GM12878 (cell line): ENCODE results near the gene ID4. TPM values are rescaled to one million over a fixed set of nuclear protein-coding genes. Genes with fewer than 3 reads are reported as not detected.

Experiments
- ATAC-seq: fragments of 200-7000 bp; cut with Tn5 transposase; 3 replicates; pipeline ENCODE4 v1.9.1; 2020; ENCODE audit warnings: mild to moderate bottlenecking, moderate library complexity
- BruUV-seq: library from RNA; stranded (reverse); fragments of 400-500 nt; replicated peaks from 2 replicates; lab custom pipeline; 2021; lab: Mats Ljungman, UMichigan
- CTCF ChIA-PET: fragments of 300-600 bp; sonication (Branson Sonifier 250); formaldehyde crosslinking; extraction: SDS; loops from one replicate; lab custom pipeline; 2021; ENCODE audit warnings: inconsistent platforms; lab: Yijun Ruan, JAX
- POLR2A ChIA-PET: fragments of 350-600 bp; formaldehyde crosslinking; extraction: SDS; loops from one replicate; lab custom pipeline; 2021; ENCODE audit warnings: inconsistent platforms; lab: Charles Lee
- RAD21 ChIA-PET: fragments of 300-600 bp; sonication (Branson Sonifier 250); formaldehyde crosslinking; loops from one replicate; lab custom pipeline; 2023; ENCODE audit warnings: antibody characterized with exemption; ENCODE audit not compliant: unreplicated experiment; lab: Charles Lee
- SMC1A ChIA-PET: fragments of 300-600 bp; sonication (Branson Sonifier 250); formaldehyde crosslinking; loops from one replicate; lab custom pipeline; 2023; ENCODE audit not compliant: unreplicated experiment, uncharacterized antibody; lab: Charles Lee
- DNase-seq: peaks from one replicate; pipeline ENCODE4 v3.0.0-alpha.2; 2011; ENCODE audit warnings: low read depth, low spot score
- FAIRE-seq: peaks from 3 replicates; lab custom pipeline; 2011; peaks lifted over from hg19 to GRCh38; lab: Jason Lieb, UNC
- H2AFZ ChIP-seq: 2 replicates; pipeline ENCODE4 v1.6.0; 2011; ENCODE audit warnings: low read depth, low read length, control low read depth; ENCODE audit not compliant: control insufficient read depth
- H3K27ac ChIP-seq: 2 replicates; pipeline ENCODE4 v1.5.1; 2011; ENCODE audit warnings: control low read depth; ENCODE audit not compliant: control insufficient read depth, insufficient read depth
- H3K27me3 ChIP-seq, 2 experiments: replicated peaks in 1 of 2; 2 replicates each; pipeline versions ENCODE4 v1.6.0 to v1.6.1; 2011; ENCODE audit warnings: low read length in 1 of 2; ENCODE audit not compliant: control insufficient read depth in 2 of 2, insufficient read depth in 2 of 2
- H3K36me3 ChIP-seq, 2 experiments: 2 replicates each; pipeline ENCODE4 v1.5.1; 2011; ENCODE audit warnings: low read length in 1 of 2; ENCODE audit not compliant: control insufficient read depth in 2 of 2, insufficient read depth in 2 of 2
- H3K4me1 ChIP-seq: 2 replicates; pipeline ENCODE4 v1.6.1; 2011; ENCODE audit warnings: mild to moderate bottlenecking, low read length, moderate library complexity, mixed read lengths; ENCODE audit not compliant: control insufficient read depth, insufficient read depth
- H3K4me2 ChIP-seq: 2 replicates; pipeline ENCODE4 v1.6.0; 2011; ENCODE audit warnings: control low read depth; ENCODE audit not compliant: control insufficient read depth, insufficient read depth
- H3K4me3 ChIP-seq: fragments of 200-600 bp; sonication (generic); 2 replicates; pipeline ENCODE4 v1.5.1; 2016
- H3K79me2 ChIP-seq: 2 replicates; pipeline ENCODE4 v1.6.0; 2011; ENCODE audit warnings: low read length; ENCODE audit not compliant: control insufficient read depth, insufficient read depth
- H3K9ac ChIP-seq: 2 replicates; pipeline ENCODE4 v1.8.0; 2011; ENCODE audit warnings: low read length, control low read depth, mixed read lengths; ENCODE audit not compliant: control insufficient read depth, insufficient read depth
- H3K9me3 ChIP-seq: replicated peaks from 3 replicates; pipeline ENCODE4 v1.5.1; 2011; ENCODE audit warnings: mild to moderate bottlenecking, low read length; ENCODE audit not compliant: control insufficient read depth, insufficient read depth
- H4K20me1 ChIP-seq: 2 replicates; pipeline ENCODE4 v1.6.0; 2011; ENCODE audit not compliant: control insufficient read depth, insufficient read depth
- BCLAF1 ChIP-seq: fragments of 450-650 bp; IDR thresholded peaks from 2 replicates; pipeline ENCODE4 v1.6.1; 2017; ENCODE audit warnings: antibody characterized with exemption, mild to moderate bottlenecking, moderate library complexity
- CBFB ChIP-seq: IDR thresholded peaks from 2 replicates; pipeline ENCODE4 v1.6.1; 2016; ENCODE audit warnings: antibody characterized with exemption, low read depth
- CTCF ChIP-seq, 3 experiments: IDR thresholded peaks in 2 of 3; conservative IDR thresholded peaks in 1 of 3; 2 replicates each; pipeline ENCODE4 v1.5.1; 2011; ENCODE audit warnings: low read depth in 3 of 3, low read length in 3 of 3, mild to moderate bottlenecking in 3 of 3, control low read depth in 2 of 3, moderate library complexity in 2 of 3, inconsistent platforms in 1 of 3, mixed read lengths in 1 of 3; ENCODE audit not compliant: control insufficient read depth in 2 of 3, insufficient read depth in 1 of 3; ENCODE audit errors: extremely low read depth in 1 of 3
- IRF3 ChIP-seq: fragments of 450-650 bp; IDR thresholded peaks from 2 replicates; pipeline ENCODE4 v1.6.1; 2014; ENCODE audit warnings: mild to moderate bottlenecking
- NFIC ChIP-seq: IDR thresholded peaks from 2 replicates; pipeline ENCODE4 v1.6.1; 2012; ENCODE audit warnings: low read depth, mild to moderate bottlenecking, inconsistent platforms, low read length, moderate library complexity
- RB1 ChIP-seq: fragments of 450-650 bp; formaldehyde crosslinking; IDR thresholded peaks from 2 replicates; pipeline ENCODE4 v1.6.1; 2017; ENCODE audit warnings: mild to moderate bottlenecking, borderline replicate concordance
- SPI1 ChIP-seq: IDR thresholded peaks from 2 replicates; pipeline ENCODE4 v1.6.1; 2011; ENCODE audit warnings: low read depth, mild to moderate bottlenecking, low read length, moderate library complexity, borderline replicate concordance; ENCODE audit not compliant: insufficient read depth
- SREBF2 ChIP-seq: IDR thresholded peaks from 2 replicates; pipeline ENCODE4 v1.6.1; 2012; ENCODE audit warnings: mild to moderate bottlenecking, low read length
- STAT3 ChIP-seq: IDR thresholded peaks from 2 replicates; pipeline ENCODE4 v1.6.1; 2011; ENCODE audit warnings: low read depth, low read length, improper control_type of control experiment
- TCF7 ChIP-seq: IDR thresholded peaks from 2 replicates; pipeline ENCODE4 v1.6.1; 2014; ENCODE audit warnings: antibody characterized with exemption, borderline replicate concordance
- ZBTB4 ChIP-seq: fragments of 450-650 bp; formaldehyde crosslinking; IDR thresholded peaks from 2 replicates; pipeline ENCODE4 v1.4.0; 2022; ENCODE audit warnings: mild to moderate bottlenecking, moderate library complexity
- ZNF274 ChIP-seq: IDR thresholded peaks from one replicate; pipeline ENCODE4 v1.8.0; 2011; ENCODE audit not compliant: insufficient read length, insufficient read depth
- WGBS: methylation state at CpG from one replicate; pipeline ENCODE4 v1.1.6; 2016; ENCODE audit warnings: low lambda C conversion rate; ENCODE audit not compliant: insufficient replicate concordance, insufficient coverage; ENCODE audit errors: missing lambda C conversion rate; 5-methylcytosine and 5-hydroxymethylcytosine counted together
- in situ Hi-C: fragments of 300-500 bp; cut with MboI; formaldehyde crosslinking; loops from 9 replicates; pipeline ENCODE4 v1.14.3; 2018; ENCODE audit warnings: mixed read lengths
- intact Hi-C: fragments of 100-400 bp; cut with micrococcal nuclease; formaldehyde crosslinking; loops from one replicate; pipeline ENCODE4 v1.14.2; 2022; ENCODE audit not compliant: unreplicated experiment
- polyA plus RNA-seq, 11 experiments: library from polyadenylated mRNA; depleted of rRNA in 4 of 11; unstranded in 6 of 11; stranded (reverse) in 5 of 11; fragments of >200 nt; fragmentation: Nextera tagmentation in 4 of 11; fragmentation: Illumina TruSeq in 1 of 11; extraction: Ambion mirVana in 4 of 11; extraction: Trizol in 1 of 11; gene quantifications; 1 replicate in 1 of 11; 2 replicates in 10 of 11; pipeline versions ENCODE4 v1.2.1 to v1.2.3, GENCODE V29; 2011 to 2016; ENCODE audit warnings: inconsistent platforms in 2 of 11, missing spikeins in 2 of 11, low read depth in 1 of 11
- total RNA-seq, 4 experiments: library from RNA; depleted of rRNA in 3 of 4; stranded (reverse); fragments of >200 nt in 3 of 4; fragmentation: Illumina TruSeq in 1 of 4; extraction: Trizol in 1 of 4; gene quantifications; 2 replicates each; pipeline versions ENCODE4 v1.2.1 to v1.2.3, GENCODE V29; 2013 to 2021

The ID4 gene
- total and polyA plus RNA-seq, 10 of the 15 experiments (the other 5 are each of a cell fraction or from before 2014, with no cell fraction given): 0.09 TPM; not detected in 9

- WGBS: 19% methylated on average over 5 of the region's 5 CpGs
- in situ Hi-C loops: no loop called here
- H3K36me3 ChIP-seq: no peaks in the 10 kb centered on the region
- no peak overlapping the region for H2AFZ ChIP-seq
- H3K27ac ChIP-seq: no peak overlapping the region
- H3K27me3 ChIP-seq: peaks cover 0 to 8% of the 10 kb centered on the region in 2 experiments; a peak in 3 of 4 replicates
- H3K4me1 ChIP-seq: no peaks in the 10 kb centered on the region
- H3K4me2 ChIP-seq: no peak overlapping the region
- H4K20me1 ChIP-seq: no peaks in the 10 kb centered on the region
- H3K9ac ChIP-seq: no peak overlapping the region
- no peaks in the 10 kb centered on the region for H3K79me2 ChIP-seq
- CTCF ChIA-PET: no interaction called here
- POLR2A ChIA-PET: no interaction called here
- SMC1A ChIA-PET: no interaction called here
- intact Hi-C loops: no loop called here
- BruUV-seq: no TSS peak
- ATAC-seq: no peak
- TF ChIP-seq RB1 (no peak), ZBTB4 (CRISPR knock-in tag) (no peak), SREBF2 (no peak), STAT3 (no peak), IRF3 (no peak), BCLAF1 (no peak), CBFB (no peak), CTCF (IDR thresholded peaks at IDR 0.05 in 2 of 3, conservative IDR thresholded peaks at IDR 0.05 in 1 of 3; ENCODE audit: control insufficient read depth in 2 of 3, extremely low read depth in 1 of 3, insufficient read depth in 1 of 3, low read depth in 3 of 3, low read length in 3 of 3) (no peak), NFIC (no peak), TCF7 (no peak), ZNF274 (no peak), SPI1 (no peak)
- H3K9me3 ChIP-seq: no peaks in the 10 kb centered on the region; the same call in 2 of the 3 replicates
- H3K4me3 ChIP-seq: no peak overlapping the region
- RAD21 ChIA-PET: no interaction called here
- no peak for DNase-seq
- no peak for FAIRE-seq
These were observed 3.2 kb upstream of the ID4 start for GRCh38 chr6:19833947-19834346.
